Activated naive CD8-positive, alpha-beta T cell (primary cell): ENCODE measurements around the gene ATP1B4.

Source experiments
- H3K27ac Mint-ChIP-seq: one replicate; pipeline ENCODE4 v1.8.0; 2021; ENCODE audit warnings: mixed read lengths
- H3K27me3 Mint-ChIP-seq: one replicate; pipeline ENCODE4 v1.8.0; 2021; ENCODE audit warnings: mixed read lengths
- H3K36me3 Mint-ChIP-seq: one replicate; pipeline ENCODE4 v1.8.0; 2021; ENCODE audit warnings: mixed read lengths
- H3K4me1 Mint-ChIP-seq: one replicate; pipeline ENCODE4 v1.8.0; 2021; ENCODE audit warnings: low read depth, mixed read lengths
- H3K4me3 Mint-ChIP-seq: one replicate; pipeline ENCODE4 v1.8.0; 2021; ENCODE audit warnings: mild to moderate bottlenecking, mixed read lengths
- H3K9me3 Mint-ChIP-seq: one replicate; pipeline ENCODE4 v1.8.0; 2021; ENCODE audit warnings: low read depth, mixed read lengths

The ATP1B4 gene

GRCh38 chrX:120419463-120419862 lies 57.6 kb downstream of the ATP1B4 start:
- no peaks in the 10 kb centered on the region for H3K27me3 Mint-ChIP-seq
- H3K36me3 Mint-ChIP-seq, result peaks cover 4% of the 10 kb centered on the region
- peak overlapping the region; percentile 50 for H3K27ac Mint-ChIP-seq
- no peak overlapping the region for H3K4me3 Mint-ChIP-seq
- H3K4me1 Mint-ChIP-seq, result peaks cover 13% of the 10 kb centered on the region
- no peaks in the 10 kb centered on the region for H3K9me3 Mint-ChIP-seq

- H3K27ac Mint-ChIP-seq, result no peak overlapping the region
- peaks cover 13% of the 10 kb centered on the region for H3K4me1 Mint-ChIP-seq
- H3K27me3 Mint-ChIP-seq, result no peaks in the 10 kb centered on the region
- H3K36me3 Mint-ChIP-seq, result peaks cover under 1% of the 10 kb centered on the region
- H3K4me3 Mint-ChIP-seq, result no peak overlapping the region
- H3K9me3 Mint-ChIP-seq, result no peaks in the 10 kb centered on the region
Observed at GRCh38 chrX:120426599-120426998, 64.7 kb downstream of the ATP1B4 start.

- Mint-ChIP-seq H3K36me3 (peaks cover 10% of the 10 kb centered on the region), H3K27ac (no peak overlapping the region), H3K27me3 (no peaks in the 10 kb centered on the region), H3K4me1 (peaks cover 13% of the 10 kb centered on the region), H3K4me3 (no peak overlapping the region), H3K9me3 (no peaks in the 10 kb centered on the region)
Observed at GRCh38 chrX:120428309-120428708, 66.4 kb downstream of the ATP1B4 start.

GRCh38 chrX:120429776-120430540 lies 68.1 kb downstream of the ATP1B4 start:
- H3K4me3 Mint-ChIP-seq, result no peak overlapping the region
- H3K27me3 Mint-ChIP-seq, result no peaks in the 10 kb centered on the region
- no peaks in the 10 kb centered on the region for H3K9me3 Mint-ChIP-seq
- peaks cover 13% of the 10 kb centered on the region for H3K4me1 Mint-ChIP-seq
- H3K36me3 Mint-ChIP-seq, result peaks cover 10% of the 10 kb centered on the region
- H3K27ac Mint-ChIP-seq, result no peak overlapping the region
